ENCODE results near the gene TMEM52.

DNA sequence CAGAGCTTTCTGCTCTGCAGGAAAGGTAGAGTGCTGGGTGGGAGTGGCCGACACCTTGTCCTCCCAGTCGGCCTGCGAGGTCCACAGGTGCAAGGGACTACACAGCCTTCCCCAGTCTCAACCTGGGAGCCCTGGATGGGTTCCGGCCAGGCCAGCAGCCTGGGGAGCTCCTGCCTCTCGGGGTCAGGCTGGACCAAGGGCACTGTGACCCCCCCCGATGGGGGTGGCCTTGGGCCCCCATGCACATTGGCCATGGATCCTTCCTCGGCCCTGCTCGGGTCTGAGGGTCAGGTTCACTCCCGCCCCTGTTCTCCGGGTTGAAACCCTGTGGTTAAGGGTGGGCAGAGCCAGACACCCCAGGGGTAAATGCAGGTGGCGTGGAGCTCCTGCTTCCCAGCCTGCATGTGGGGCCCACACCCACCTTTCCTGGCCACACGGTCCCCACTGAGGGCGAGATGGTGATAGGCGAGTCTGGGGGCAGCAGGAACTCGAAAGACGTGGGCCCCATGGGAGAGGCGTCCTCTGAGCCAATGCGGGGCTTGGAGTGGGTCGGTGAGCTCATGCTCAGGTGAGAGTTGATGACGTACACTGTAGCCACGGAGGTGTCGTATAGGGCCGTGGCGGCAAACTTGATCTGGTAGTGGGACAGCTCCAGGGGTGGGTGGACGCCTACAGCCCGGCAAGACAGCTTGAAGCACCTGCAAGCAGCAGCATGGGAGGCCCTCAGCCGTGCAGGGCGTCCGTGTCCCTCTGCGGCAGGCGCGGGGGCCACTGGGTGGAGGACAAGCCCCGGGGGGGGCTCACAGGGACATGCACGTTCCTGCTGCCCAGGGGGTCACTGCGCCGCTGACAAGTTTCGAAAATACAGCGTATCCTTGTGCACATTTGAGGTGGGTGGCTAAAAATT, 10.8 kb upstream of the TMEM52 start:
- TF ChIP-seq, protein P1, sequence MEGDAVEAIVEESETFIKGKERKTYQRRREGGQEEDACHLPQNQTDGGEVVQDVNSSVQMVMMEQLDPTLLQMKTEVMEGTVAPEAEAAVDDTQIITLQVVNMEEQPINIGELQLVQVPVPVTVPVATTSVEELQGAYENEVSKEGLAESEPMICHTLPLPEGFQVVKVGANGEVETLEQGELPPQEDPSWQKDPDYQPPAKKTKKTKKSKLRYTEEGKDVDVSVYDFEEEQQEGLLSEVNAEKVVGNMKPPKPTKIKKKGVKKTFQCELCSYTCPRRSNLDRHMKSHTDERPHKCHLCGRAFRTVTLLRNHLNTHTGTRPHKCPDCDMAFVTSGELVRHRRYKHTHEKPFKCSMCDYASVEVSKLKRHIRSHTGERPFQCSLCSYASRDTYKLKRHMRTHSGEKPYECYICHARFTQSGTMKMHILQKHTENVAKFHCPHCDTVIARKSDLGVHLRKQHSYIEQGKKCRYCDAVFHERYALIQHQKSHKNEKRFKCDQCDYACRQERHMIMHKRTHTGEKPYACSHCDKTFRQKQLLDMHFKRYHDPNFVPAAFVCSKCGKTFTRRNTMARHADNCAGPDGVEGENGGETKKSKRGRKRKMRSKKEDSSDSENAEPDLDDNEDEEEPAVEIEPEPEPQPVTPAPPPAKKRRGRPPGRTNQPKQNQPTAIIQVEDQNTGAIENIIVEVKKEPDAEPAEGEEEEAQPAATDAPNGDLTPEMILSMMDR (IDR thresholded peaks at IDR 0.05): no peak
- TF ChIP-seq POLR2A (IDR thresholded peaks at IDR 0.05): no peak
